PFSK-1 (cell line): Measurements from ENCODE around the gene UVSSA.

Experiments used
- FOXP2 ChIP-seq: optimal IDR thresholded peaks from 2 replicates; pipeline ENCODE3; 2011; ENCODE audit warnings: borderline replicate concordance, control low read depth, inconsistent platforms; ENCODE audit not compliant: insufficient read depth; ENCODE audit errors: extremely low read length, extremely low read depth
- POLR2AphosphoS5 ChIP-seq: IDR thresholded peaks from 2 replicates; pipeline ENCODE4 v1.6.1; 2012; ENCODE audit warnings: low read depth, mild to moderate bottlenecking, control low read depth, low read length, moderate library complexity
- REST ChIP-seq, 2 experiments: IDR thresholded peaks; 2 replicates each; pipeline versions ENCODE4 v1.6.1 to v1.8.0; 2011 to 2012; ENCODE audit warnings: low read depth in 2 of 2, low read length in 2 of 2, control low read depth in 1 of 2, inconsistent platforms in 1 of 2, mild to moderate bottlenecking in 1 of 2, moderate library complexity in 1 of 2; ENCODE audit not compliant: insufficient read depth in 1 of 2
- TAF1 ChIP-seq: IDR thresholded peaks from 2 replicates; pipeline ENCODE4 v1.6.1; 2012; ENCODE audit warnings: low read length, control low read depth, borderline replicate concordance; ENCODE audit not compliant: insufficient read depth

DNA sequence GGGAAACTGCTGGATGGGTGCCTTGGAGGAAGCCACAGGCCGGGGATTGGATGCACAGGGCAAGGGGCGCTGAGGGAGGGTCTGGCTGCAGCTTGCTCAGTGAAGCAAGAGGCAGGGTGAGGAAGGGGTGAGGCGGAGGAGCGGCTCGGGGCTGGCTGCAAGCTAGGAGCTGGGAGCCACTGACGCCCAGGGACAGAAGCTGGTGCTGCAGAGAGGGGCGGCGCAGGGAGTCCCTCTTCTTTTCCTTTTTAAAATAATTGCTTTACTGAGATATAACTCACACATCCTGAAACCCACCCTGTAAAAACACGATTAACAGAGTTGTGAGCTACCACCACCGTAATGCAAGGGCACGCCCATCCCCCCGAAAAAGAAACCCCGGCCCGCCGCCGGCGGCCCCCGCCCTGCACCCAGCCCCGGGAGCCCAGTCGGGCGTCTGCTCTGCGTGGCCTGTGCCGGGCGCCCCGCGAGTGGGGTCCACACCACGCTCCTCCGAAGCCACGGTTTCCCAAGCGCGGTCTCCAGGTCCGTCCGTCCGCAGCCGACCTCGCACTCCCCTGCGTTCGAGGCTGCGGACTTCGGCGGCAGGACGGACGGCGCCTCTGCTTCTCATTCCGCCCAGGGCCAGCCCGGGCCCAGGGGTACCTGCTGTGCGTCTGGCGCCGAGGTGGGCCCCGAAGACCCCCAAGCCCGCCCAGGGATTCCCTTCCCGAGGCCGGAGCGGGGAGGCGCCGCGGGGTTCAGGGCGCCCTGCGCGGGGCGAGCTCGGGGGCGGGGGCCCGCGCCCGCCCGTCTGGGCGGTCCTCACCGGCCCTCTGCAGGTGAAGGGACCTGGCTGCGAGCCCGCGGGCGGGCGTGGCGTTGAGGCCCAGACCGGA lies 866 bp upstream of the UVSSA start:
- TF ChIP-seq REST (IDR thresholded peaks at IDR 0.05; ENCODE audit: insufficient read depth in 1 of 2, low read depth in 2 of 2, low read length in 2 of 2), result 0 out of 4 replicates have a peak, but pooled peaks of 1 of the 2 experiments have one; percentile 12
- no peak for TF ChIP-seq TAF1
- no peak for TF ChIP-seq FOXP2
- no peak; the same call in 1 of the 2 replicates for TF ChIP-seq POLR2AphosphoS5
